HG02610 (cell line): ENCODE data around the gene DCC.

ENCODE experiments used
- ATAC-seq: cut with Tn5 transposase; IDR thresholded peaks from one replicate; pipeline ENCODE4 v1.9.1; 2021; ENCODE audit warnings: mild to moderate bottlenecking, moderate library complexity; ENCODE audit not compliant: unreplicated experiment

The DCC gene

DNA sequence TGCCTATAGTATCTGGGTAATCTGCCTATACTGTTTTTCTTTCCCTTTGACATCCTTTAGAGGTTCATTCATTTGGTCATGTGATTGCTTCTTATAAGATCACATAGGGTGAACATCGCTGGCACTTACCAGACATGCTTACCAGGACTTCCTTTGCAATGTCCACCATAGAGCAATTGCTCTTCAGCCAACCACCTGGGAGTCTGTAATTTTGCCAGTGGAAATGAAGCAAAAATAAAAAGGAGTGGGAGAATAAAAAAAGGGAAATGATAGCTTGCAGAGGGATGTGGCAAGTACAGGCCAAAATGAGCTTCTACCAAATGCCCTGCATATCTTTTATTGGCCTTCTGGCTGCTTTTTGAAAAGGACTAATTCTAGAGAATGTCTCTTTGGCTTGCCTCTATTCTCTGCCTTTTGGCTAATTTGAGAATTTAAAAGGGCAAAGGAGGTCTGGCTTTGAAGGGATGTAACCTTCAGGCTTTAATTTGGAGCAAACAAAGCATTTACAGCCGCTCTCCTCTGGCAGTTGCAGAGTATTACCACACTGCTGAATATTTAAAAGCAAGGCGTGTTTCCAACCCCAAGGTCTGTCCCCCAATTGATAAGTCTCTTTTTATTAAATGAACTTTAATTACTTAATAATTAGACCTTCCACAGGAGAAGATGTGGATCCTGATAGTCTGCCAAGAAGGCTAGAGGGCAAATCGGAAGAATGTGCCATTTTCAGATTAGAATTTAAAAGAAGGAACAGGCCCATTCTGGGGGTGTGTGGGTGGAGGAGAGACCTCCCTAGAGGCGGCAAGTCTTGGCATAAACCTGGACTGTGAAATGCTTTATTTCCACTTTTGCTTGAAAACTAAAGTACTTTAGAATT lies 557.9 kb downstream of the DCC start:
- no peak for ATAC-seq

DNA sequence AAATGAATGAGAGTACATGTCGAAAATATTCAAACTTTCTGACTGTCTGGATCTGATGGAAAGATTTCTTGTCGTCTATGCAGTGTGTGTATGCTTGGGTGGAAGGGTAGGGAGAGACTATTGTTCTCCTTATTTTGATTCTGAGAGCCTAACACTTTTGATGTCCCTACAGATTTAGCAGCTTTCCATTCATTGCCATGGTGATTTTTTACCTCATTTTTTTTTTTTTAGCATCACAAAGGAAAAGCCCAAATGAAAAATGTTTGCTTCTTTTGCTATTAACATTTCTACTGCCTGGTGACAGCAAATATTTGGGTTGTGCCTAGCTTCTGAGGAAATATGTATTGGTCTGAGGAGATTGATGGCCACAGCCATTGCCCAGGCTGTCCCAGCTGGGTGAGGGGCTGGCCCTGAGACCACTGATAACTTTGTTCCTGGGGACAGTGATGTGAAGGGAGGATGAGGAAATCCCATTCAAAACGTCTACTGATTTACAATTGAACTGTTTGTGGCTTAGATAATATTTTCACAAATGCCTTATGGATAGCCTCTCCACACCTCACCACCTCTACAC lies 558.6 kb downstream of the DCC start:
- no peak for ATAC-seq

- no peak for ATAC-seq
Measured at GRCh38 chr18:52902188-52902587, 562.2 kb downstream of the DCC start.

- no peak for ATAC-seq
Measured at GRCh38 chr18:52903857-52904256, 563.9 kb downstream of the DCC start.

DNA sequence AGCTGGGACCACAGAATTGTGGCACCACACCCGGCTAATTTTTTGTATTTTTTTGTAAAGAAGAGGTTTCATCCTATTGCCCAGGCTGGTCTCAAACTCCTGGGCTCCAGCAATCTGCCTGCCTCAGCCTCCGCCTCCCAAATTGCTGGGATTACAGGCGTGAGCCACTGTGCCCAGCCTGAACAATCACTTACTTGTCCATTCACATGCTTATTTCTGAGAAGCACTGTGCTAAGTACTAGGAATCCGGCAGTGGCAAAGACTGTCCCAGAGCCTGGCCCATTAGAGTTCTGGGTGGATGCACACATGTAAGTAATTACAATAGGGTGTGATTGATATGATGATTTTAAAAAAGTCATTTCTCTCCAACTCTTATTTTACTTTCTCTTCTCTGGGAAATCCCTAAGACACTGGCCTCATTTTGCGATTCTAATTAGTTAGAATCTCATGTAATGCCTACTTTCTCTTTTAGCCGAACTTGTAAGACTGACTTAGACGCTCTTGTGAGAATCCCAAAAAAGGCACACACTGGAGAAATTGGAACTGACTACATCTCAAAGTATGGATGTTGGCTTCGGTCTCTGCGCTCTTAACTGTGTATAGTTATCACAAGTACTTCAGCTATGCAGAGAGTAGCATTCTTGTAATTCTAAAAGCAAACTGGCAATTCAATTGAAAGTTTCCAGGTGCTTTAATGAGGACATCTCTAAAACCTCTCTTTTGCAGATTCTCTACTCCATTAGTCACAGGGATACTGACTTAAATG lies 567.7 kb downstream of the DCC start:
- ATAC-seq = no peak

- no peak for ATAC-seq
Measured at GRCh38 chr18:52914148-52914547, 574.2 kb downstream of the DCC start.

DNA sequence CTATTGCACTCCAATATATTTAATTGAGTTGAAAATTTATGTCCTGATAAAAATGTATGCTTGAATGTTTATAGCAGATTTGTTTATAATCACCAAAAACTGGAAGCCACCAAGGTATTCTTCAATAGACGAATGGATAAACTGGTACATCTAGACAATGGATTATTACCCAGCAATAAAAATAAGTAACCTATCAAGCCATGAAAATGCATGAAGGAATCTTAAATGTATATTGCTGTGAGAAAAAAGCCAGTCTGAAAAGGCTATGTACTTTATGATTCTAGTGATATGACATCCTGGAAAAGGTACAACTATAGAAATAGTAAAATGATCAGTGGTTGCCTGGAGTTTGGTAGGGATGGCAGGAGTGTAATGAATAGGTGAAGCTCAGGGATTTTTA lies 580.7 kb downstream of the DCC start:
- no peak for ATAC-seq

- no peak for ATAC-seq
Measured at GRCh38 chr18:52933356-52933755, 593.4 kb downstream of the DCC start.

GRCh38 chr18:52936931-52937330 lies 596.9 kb downstream of the DCC start:
- ATAC-seq = no peak

DNA sequence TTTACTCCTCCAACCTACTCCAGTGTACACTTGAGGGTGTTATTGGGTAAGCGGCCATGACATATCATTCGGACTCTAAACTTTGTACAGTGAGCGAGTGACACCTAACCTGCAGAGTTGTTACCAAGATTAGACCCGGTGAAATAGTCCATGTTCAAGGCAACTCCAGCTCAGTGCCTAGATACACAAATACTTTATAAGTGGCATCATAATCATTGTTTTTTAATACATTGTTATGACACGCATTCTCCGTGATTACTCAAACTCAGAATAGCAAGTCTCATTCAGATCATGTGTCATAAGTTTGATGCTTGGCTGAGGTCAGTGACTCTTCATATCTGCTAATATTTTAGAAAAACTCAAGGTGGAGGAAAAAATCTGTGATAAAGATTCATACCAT lies 597.8 kb downstream of the DCC start:
- ATAC-seq = no peak

DNA sequence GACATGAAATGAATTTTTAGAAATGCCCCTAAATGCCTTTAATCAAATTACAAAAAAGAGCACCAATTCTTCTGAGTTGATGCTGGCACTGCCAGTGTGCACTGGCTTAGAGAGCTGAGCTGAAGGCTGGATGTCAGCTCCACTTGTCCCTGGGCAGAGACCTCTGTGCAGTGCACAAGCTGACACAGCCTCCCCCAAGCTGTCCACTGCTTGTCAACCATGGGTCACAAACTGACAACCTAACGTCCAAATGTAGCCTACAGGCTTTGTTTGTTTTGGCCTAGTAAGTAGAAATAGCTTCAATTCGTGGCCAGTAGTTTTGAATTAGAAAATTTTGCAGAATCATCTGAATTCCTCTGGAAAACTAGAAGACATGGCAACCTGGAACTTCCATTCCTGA lies 605.6 kb downstream of the DCC start:
- ATAC-seq = no peak

GRCh38 chr18:52948868-52949444 lies 609.0 kb downstream of the DCC start:
- ATAC-seq = no peak

- ATAC-seq = no peak
Measured at GRCh38 chr18:52950155-52950554, 610.2 kb downstream of the DCC start.

GRCh38 chr18:52953387-52953786 lies 613.4 kb downstream of the DCC start:
- no peak for ATAC-seq

- no peak for ATAC-seq
Measured at GRCh38 chr18:52963481-52963880, 623.5 kb downstream of the DCC start.

DNA sequence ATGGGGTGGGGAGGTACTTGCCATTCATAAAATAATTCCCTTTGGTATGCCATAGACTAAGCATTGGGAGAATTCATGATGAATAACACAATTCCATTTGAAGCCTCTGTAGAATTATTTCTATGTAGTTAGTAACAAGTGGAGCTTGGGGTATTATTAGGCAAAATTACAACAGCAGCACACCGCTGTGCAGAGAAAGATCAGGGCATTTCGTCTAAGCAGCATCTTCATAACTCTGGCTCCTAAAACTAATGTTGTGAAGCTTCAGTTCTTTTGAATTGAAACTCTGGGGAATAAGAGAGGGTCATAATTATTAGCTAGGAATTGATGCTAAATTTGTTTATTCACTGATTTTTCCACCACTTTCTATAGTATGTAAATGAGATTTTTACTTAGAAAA lies 630.7 kb downstream of the DCC start:
- no peak for ATAC-seq

- ATAC-seq = no peak
Measured at GRCh38 chr18:52971097-52971496, 631.1 kb downstream of the DCC start.

DNA sequence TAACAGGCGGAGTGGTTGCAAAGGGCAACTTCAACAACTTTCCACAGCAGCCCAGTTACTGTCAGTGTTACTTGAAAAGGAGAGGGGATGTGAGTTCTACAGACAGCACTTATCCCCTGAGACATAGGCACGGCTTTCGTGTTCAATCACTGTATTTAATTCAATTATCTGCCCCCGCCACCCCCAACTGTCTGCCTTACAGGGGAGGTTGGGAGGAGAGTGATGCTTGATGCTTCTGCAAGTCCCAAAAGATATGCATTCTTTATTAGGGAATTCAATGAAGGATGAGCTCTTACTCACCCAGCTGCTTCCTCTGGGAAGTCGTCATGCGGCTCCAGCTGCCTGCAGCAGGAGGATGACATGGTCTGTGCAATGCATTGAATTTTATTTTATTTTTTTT lies 639.9 kb downstream of the DCC start:
- ATAC-seq = no peak

GRCh38 chr18:52991246-52991645 lies 651.2 kb downstream of the DCC start:
- ATAC-seq = no peak

DNA sequence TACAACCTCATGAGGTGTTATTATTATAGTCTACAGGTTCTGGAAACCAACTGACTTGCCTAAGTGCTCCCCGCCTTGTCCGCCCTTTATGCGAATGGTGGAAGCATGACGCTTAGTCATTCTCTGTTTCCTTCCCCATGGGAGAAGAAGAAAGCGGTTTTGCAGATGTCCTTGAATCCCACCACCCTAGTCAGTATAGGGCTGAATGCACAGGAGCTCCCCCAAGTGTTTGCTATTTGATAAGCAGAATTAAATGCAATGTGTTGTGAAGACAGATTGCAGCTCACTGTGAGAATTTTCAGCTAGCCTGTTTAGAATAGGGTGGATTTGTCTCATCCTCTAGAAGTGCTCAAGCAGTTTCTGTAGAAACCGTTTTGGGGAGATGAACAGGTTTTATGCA lies 652.0 kb downstream of the DCC start:
- ATAC-seq = no peak

DNA sequence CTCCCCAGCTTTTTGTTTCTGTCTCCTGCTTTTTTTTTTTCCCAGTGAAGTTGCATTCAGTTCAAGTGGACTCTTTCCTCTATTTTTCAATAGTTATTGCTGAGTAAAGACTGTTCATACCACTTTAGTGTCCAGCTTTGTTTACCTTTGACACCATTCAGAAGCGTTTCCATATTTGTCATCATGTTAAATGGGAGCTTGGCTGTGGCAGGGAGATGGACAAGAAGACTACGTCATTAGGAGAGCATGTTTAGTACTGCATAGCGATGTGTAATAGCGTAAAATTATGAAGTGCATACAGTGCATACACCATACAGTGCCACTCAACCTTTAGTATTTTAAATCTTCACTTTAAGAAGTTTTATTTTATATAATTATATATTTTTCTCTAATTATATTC lies 655.9 kb downstream of the DCC start:
- no peak for ATAC-seq

- ATAC-seq = no peak
Measured at GRCh38 chr18:52999633-53000032, 659.6 kb downstream of the DCC start.
